DND-41 (cell line): Measurements from ENCODE around the gene MEGF6.

Experiments
- ATAC-seq: fragments of 200-7000 bp; cut with Tn5 transposase; 3 replicates; pipeline ENCODE4 v1.9.1; 2021; ENCODE audit warnings: low read depth; ENCODE audit not compliant: insufficient read depth
- DNase-seq: peaks from one replicate; pipeline ENCODE4 v3.0.0-alpha.2; 2020
- H2AFZ ChIP-seq: 2 replicates; pipeline ENCODE4 v1.6.0; 2012; ENCODE audit warnings: low read depth, low read length
- H3K27ac ChIP-seq: 2 replicates; pipeline ENCODE4 v1.5.1; 2012; ENCODE audit warnings: low read length, inconsistent platforms
- H3K27me3 ChIP-seq: fragments of 200-600 bp; sonication (generic); 2 replicates; pipeline ENCODE4 v1.6.0; 2012; ENCODE audit warnings: low read length, mild to moderate bottlenecking, inconsistent platforms; ENCODE audit not compliant: insufficient read depth, poor library complexity
- H3K36me3 ChIP-seq: 2 replicates; pipeline ENCODE4 v1.5.1; 2012; ENCODE audit warnings: low read length, inconsistent platforms; ENCODE audit not compliant: insufficient read depth
- H3K4me1 ChIP-seq: 2 replicates; pipeline ENCODE4 v1.5.1; 2012; ENCODE audit warnings: mild to moderate bottlenecking, low read length; ENCODE audit not compliant: insufficient read depth
- H3K4me2 ChIP-seq: 2 replicates; pipeline ENCODE4 v1.6.0; 2012; ENCODE audit warnings: mild to moderate bottlenecking, moderate library complexity, low read length, inconsistent platforms; ENCODE audit not compliant: insufficient read depth
- H3K4me3 ChIP-seq, 2 experiments: fragments of 200-600 bp in 1 of 2; shearing (Covaris generic) in 1 of 2; 2 replicates each; pipeline ENCODE4 v1.5.1; 2012 to 2016; ENCODE audit warnings: inconsistent platforms in 2 of 2, low read length in 2 of 2, mild to moderate bottlenecking in 2 of 2, low read depth in 1 of 2, moderate library complexity in 1 of 2
- H3K79me2 ChIP-seq: 2 replicates; pipeline ENCODE4 v1.6.0; 2012; ENCODE audit warnings: low read length, inconsistent platforms; ENCODE audit not compliant: insufficient read depth
- H3K9ac ChIP-seq: 2 replicates; pipeline ENCODE4 v1.6.0; 2012; ENCODE audit warnings: low read depth, mild to moderate bottlenecking, inconsistent platforms, low read length, moderate library complexity
- H3K9me3 ChIP-seq: 2 replicates; pipeline ENCODE4 v1.5.1; 2012; ENCODE audit warnings: low read length, moderate library complexity, mild to moderate bottlenecking, inconsistent platforms; ENCODE audit not compliant: insufficient read depth, severe bottlenecking
- H4K20me1 ChIP-seq: 2 replicates; pipeline ENCODE4 v1.6.0; 2012; ENCODE audit warnings: low read length; ENCODE audit not compliant: insufficient read depth
- CTCF ChIP-seq: IDR thresholded peaks from 2 replicates; pipeline ENCODE4 v1.5.1; 2012; ENCODE audit warnings: borderline replicate concordance, low read length, moderate library complexity, mild to moderate bottlenecking; ENCODE audit not compliant: poor library complexity, severe bottlenecking; ENCODE audit errors: extremely low read depth
- EZH2 ChIP-seq: IDR thresholded peaks from 3 replicates; pipeline ENCODE4 v1.6.1; 2012; ENCODE audit warnings: borderline replicate concordance, low read depth, mild to moderate bottlenecking, moderate library complexity, low read length, inconsistent platforms; ENCODE audit not compliant: severe bottlenecking

The MEGF6 gene

DNA sequence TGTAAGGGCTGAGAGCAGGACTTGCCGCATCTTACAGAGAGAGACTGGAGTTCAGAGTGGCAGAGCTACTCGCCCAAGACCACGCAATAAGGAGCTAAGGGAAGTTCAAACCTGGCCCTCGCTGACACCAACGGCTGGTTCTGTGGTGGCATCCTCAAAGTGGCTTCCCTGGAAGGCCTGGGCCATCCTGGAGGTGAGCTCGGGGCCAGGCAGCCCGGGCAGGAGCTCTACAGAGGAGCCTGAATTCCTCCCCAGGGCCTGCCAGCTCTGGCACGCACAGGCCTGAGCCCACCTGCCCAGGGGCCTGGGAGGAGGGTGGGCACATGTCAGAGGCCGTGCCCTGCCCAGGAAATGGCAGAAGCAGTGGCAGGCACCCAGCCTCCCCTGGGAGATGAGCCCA lies 68.6 kb downstream of the MEGF6 start:
- Histone ChIP-seq H2AFZ (no peak overlapping the region), H3K79me2 (no peaks in the 10 kb centered on the region), H4K20me1 (no peaks in the 10 kb centered on the region), H3K4me1 (no peaks in the 10 kb centered on the region), H3K9ac (no peak overlapping the region), H3K36me3 (no peaks in the 10 kb centered on the region), H3K27me3 (no peaks in the 10 kb centered on the region), H3K9me3 (no peaks in the 10 kb centered on the region), H3K27ac (no peak overlapping the region), H3K4me2 (no peak overlapping the region), H3K4me3 (no peak overlapping the region)
- TF ChIP-seq CTCF (no peak), EZH2 (no peak)
- DNase-seq (no peak), ATAC-seq (no peak)

GRCh38 chr1:3541936-3542335 lies 69.4 kb downstream of the MEGF6 start:
- no peak for ATAC-seq

GRCh38 chr1:3541465-3541864 lies 69.8 kb downstream of the MEGF6 start:
- Histone ChIP-seq H3K79me2 (no peaks in the 10 kb centered on the region), H3K9ac (no peak overlapping the region), H4K20me1 (no peaks in the 10 kb centered on the region), H3K9me3 (no peaks in the 10 kb centered on the region), H3K4me1 (no peaks in the 10 kb centered on the region), H3K36me3 (no peaks in the 10 kb centered on the region), H3K4me2 (no peak overlapping the region), H3K27ac (no peak overlapping the region), H3K27me3 (no peaks in the 10 kb centered on the region), H2AFZ (no peak overlapping the region), H3K4me3 (no peak overlapping the region)
- TF ChIP-seq CTCF (no peak), EZH2 (no peak)
- DNase-seq (no peak), ATAC-seq (no peak)

More at GRCh38 chr1:3541936-3542335, 69.4 kb downstream of the MEGF6 start:
- H3K9me3 ChIP-seq: no peaks in the 10 kb centered on the region
- no peak overlapping the region for H3K27ac ChIP-seq
- H3K4me2 ChIP-seq: no peak overlapping the region
- no peak overlapping the region for H3K4me3 ChIP-seq
- H3K4me1 ChIP-seq: no peaks in the 10 kb centered on the region
- no peaks in the 10 kb centered on the region for H3K27me3 ChIP-seq
- no peak overlapping the region for H2AFZ ChIP-seq
- no peak for TF ChIP-seq EZH2
- no peak for TF ChIP-seq CTCF
- H4K20me1 ChIP-seq: no peaks in the 10 kb centered on the region
- no peaks in the 10 kb centered on the region for H3K36me3 ChIP-seq
- H3K9ac ChIP-seq: no peak overlapping the region
- H3K79me2 ChIP-seq: no peaks in the 10 kb centered on the region
- DNase-seq: no peak

- TF ChIP-seq CTCF (no peak), EZH2 (no peak)
- no peaks in the 10 kb centered on the region for H3K9me3 ChIP-seq
- H2AFZ ChIP-seq: no peak overlapping the region
- no peak overlapping the region for H3K4me2 ChIP-seq
- no peak overlapping the region for H3K27ac ChIP-seq
- DNase-seq (no peak), ATAC-seq (no peak)
- no peak overlapping the region for H3K9ac ChIP-seq
- no peaks in the 10 kb centered on the region for H3K27me3 ChIP-seq
- no peak overlapping the region for H3K4me3 ChIP-seq
- H3K4me1 ChIP-seq: no peaks in the 10 kb centered on the region
- H4K20me1 ChIP-seq: no peaks in the 10 kb centered on the region
- H3K79me2 ChIP-seq: no peaks in the 10 kb centered on the region
- H3K36me3 ChIP-seq: no peaks in the 10 kb centered on the region
These were observed 70.4 kb downstream of the MEGF6 start for GRCh38 chr1:3540876-3541275.
